ENCODE measurements around the gene RND2.

RND2 gene

GRCh38 chr17:43079641-43080302, 54.7 kb downstream of the RND2 start:
- no peak for FAIRE-seq

Measured in endometrium (tissue), 2 donors.